CD4-positive, alpha-beta T cell treated with Interleukin-4 for 4 hours (primary cell): ENCODE results near the gene THAP12.
"Not testable (repeated sequence)": the region's sequence is repeated elsewhere in the genome, so short reads cannot be mapped to it uniquely, and the experiment has no call there.

ENCODE experiments used
- DNase-seq: peaks from one replicate; pipeline ENCODE4 v3.0.0-alpha.2; 2020

Gene THAP12

DNA sequence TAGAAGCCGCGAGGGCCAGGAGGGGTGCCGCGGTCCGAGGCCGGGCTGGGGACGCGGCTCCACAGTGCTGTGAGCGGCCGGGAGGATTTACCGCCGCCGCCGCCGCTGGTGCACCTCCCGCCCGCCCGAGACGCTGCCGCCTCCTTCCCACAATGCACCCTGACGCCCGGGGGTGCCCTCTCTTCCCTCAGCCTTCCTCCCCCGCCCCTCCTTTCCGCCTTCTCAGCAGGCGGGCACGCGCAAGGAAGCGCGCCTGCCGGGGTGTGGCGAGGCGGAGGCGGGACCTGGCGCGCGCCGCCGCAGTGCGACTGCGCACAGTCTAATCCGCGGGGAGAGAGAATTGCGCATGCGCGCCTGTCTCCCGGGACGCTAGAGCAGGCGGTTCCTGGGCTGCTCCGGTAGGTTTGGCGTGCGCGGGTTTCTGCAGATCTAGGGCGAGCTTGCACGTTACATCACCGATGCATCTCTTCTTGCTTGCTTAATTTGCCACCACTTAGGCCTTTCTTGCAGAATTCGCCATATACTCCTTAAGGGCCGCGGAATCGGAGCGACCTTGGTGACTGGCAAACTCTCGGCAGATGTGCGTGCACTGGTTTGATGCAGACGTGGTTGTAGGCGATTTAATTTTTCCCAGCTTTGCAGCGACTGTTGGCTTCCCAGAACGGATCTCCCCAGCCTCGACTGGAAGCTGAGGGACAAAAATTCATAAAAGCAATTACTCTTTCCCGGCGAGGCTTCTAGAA is at the start of gene THAP12, which contains the start of gene GVQW3:
Gene THAP12, minus strand, starts transcription at position 156 of the 743 bp plus-strand sequence. CDS start 296 bp downstream, outside the sequence.
Gene GVQW3, plus strand, starts transcription at position 347 of the 743 bp plus-strand sequence. CDS start 506 bp downstream, outside the sequence.
- peak; percentile 98 for DNase-seq

GRCh38 chr11:76426660-76427059 is 45.7 kb upstream of the THAP12 start:
- DNase-seq, result no peak

- DNase-seq, result no peak
These were observed 44.0 kb upstream of the THAP12 start for GRCh38 chr11:76424891-76425290.

- DNase-seq, result peak; percentile 2
These were observed 43.4 kb upstream of the THAP12 start for GRCh38 chr11:76424379-76424778.

GRCh38 chr11:76419896-76420295 is 39.0 kb upstream of the THAP12 start:
- peak; percentile 14 for DNase-seq

- DNase-seq, result no peak
These were observed 34.1 kb upstream of the THAP12 start for GRCh38 chr11:76415073-76415472.

DNA sequence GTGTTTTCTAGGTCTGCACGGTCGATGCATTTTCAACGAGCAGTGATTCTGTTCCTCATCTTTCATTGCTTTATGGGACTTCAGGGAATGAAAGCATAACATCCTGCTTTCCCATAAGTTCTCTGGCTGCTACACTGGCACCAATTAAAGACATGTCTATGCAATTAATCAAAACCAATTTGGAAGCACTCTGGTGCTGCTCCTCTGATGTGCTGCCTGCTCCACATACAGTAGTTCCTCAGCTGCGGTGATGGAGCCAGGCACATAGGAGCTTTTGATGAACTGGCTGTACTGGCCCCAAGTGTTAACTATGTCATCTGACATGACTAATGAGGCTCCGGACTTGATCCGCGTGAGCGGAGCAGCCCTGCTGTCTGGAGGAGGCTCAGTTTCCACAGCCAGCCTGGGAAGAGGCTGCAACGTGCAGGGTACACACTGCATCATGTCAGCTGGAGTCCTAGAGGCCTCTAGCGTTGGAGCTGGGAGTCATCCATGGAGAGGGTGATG is 30.0 kb upstream of the THAP12 start:
- no peak for DNase-seq

GRCh38 chr11:76408171-76408965 is 27.4 kb upstream of the THAP12 start:
- no peak for DNase-seq

DNA sequence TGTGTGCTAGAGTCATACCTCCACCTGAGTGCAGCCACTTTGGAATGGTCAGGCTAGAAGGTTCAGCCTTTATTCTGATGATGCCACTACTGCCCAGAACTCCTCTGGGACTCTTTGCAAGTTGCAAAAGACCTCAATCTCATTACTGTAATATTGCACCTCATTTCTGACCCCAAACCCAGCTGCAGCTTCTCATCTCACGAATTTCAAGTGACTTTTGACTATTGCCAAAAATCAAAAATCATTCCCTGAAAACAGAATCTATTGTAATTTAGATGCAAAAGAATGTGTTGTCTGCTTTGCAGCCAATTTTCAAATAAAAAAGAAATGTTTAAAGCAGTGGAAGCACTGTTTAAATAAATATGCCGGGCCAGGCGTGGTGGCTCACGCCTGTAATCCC is 25.4 kb upstream of the THAP12 start:
- no peak for DNase-seq

DNA sequence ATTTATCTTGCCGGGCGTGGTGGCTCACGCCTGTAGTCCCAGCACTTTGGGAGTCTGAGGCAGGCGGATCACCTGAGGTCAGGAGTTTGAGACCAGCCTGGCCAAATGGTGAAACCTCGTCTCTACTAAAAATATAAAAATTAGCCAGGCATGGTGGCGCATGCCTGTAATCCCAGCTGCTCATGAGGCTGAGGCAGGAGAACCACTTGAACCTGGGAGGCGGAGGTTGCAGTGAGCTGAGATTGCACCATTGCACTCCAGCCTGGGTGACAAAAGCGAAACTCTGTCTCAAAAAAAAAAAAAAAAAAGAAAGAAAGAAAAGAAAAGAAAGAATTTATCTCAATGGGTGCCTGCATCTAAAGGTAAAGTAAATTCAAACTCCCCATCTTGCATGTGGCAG is 20.6 kb upstream of the THAP12 start:
- DNase-seq, result not testable (repeated sequence)

DNA sequence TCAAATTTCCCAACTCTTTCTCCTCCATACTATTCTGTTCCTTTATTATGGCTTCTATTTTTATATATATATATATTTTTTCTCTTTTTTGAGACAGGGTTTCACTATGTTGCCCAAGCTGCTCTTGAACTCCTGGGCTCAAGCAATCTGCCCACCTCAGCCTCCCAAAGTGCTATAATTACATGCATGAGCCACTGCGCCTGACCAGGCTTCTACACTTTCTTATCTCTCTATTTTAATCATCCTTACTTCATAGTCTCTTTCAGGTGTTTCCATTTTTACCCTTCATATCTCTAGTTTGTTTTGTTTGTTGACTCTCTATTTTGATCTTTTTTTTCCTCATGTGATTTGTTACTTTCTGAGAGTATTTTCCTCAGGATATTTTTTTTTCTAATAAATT is 20.0 kb upstream of the THAP12 start:
- no peak for DNase-seq

- no peak for DNase-seq
These were observed 16.5 kb upstream of the THAP12 start for GRCh38 chr11:76397383-76397782.

- DNase-seq, result no peak
These were observed 14.4 kb upstream of the THAP12 start for GRCh38 chr11:76395296-76395695.

DNA sequence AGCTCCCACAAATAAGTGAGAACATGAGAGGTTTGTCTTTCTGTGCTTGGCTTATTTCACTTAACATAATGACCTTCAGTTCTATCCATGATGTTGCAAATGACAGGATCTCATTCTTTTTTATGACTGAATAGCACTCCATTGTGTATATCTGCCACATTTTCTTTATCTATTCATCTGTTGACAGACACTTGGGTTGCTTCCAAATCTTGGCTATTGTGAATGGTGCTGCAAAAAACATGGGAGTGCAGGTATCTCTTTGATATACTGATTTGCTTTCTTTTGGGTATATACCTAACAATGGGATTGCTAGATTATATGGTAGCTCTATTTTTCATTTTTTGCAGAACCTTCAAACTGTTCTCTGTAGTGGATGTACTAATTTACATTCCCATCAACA is 13.5 kb upstream of the THAP12 start:
- DNase-seq, result no peak

DNA sequence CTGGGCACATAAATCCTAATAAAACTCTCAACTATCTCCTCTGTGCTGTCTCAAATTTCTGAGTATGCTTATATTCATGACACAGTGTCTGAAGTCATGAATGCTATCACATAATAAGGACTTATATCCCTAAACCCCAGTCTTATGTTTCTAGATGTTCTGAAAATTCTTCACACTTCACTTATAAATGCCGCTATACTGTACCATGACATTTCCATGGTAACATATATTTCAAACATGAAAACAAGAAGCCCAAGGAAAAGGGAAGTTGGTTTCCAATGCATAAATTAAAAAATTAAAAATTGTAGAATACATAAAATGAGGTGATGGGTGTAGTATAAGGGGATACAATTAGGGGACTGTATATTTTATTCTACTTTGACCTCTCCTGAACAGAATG is 11.9 kb upstream of the THAP12 start:
- no peak for DNase-seq

- no peak for DNase-seq
These were observed 11.0 kb upstream of the THAP12 start for GRCh38 chr11:76391811-76392475.

DNA sequence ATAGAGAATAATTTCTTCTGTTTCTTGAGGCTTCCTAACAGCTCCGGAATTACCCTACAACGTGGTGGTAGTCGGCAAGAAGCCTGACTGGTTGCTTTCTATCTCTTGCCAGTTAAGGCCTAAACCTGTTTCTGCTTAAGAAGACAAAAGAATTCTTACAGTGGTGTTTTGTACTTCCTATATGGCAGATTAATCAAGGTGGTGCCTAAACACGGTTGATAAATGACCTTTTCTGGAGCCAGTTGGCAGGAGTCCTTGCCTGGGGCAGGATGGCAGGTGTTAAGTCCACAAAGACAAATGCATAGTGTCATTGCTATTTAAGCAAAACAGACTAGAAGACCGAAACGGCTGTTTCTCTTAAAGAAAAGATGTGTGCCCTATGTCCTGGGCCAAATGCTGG is 10.1 kb upstream of the THAP12 start:
- no peak for DNase-seq

- no peak for DNase-seq
These were observed 7.5 kb upstream of the THAP12 start for GRCh38 chr11:76388408-76388807.

- no peak for DNase-seq
These were observed 5.0 kb upstream of the THAP12 start for GRCh38 chr11:76385903-76386302.

DNA sequence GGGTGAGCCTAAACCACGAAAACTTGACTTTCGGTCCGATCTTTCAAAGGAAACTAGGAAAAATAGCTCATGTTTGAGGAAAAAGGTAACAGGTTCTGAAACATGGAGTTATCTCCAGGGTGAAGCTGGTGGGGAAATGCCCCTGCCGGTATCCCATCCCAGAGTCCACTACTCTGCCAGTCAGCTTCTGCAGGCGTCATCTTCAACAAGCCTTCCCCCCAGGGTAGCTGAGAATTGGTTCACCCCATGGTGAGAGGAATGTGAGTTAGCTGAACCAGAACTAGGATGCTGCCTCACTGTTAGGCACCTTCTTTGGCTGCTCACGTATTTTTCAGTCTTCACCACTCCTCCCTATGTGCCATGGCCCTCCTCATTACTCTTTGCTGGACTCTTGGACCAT is 1.3 kb upstream of the THAP12 start:
- DNase-seq, result no peak

GRCh38 chr11:76380159-76380976 is 564 bp downstream of the THAP12 start:
- peak; percentile 55 for DNase-seq

DNA sequence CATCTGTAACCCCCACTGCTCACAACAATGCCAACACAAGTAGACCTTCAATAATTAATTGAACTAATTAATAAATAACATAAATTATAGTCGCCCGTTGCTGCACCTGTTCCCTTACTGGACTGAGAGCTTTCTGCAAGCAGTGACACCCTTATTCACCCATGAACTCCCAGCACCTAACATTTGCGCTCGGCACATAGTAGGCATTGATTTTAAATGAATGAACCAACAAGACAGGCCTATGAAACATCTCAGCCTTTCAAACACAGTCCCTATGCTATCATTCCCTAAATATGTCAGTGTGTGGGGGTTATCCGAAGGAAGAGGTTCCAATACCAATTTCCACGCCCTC is 1.1 kb downstream of the THAP12 start:
- no peak for DNase-seq
